Hematopoietic multipotent progenitor cell treated with erythropoietin and hydrocortisone succinate and interleukin-3 and kit ligand, for 4 days (in vitro differentiated cells): ENCODE measurements around the gene PACC1.

ENCODE experiments used
- DNase-seq: peaks from one replicate; pipeline ENCODE4 v3.0.0-alpha.2; 2015

The PACC1 gene

DNA sequence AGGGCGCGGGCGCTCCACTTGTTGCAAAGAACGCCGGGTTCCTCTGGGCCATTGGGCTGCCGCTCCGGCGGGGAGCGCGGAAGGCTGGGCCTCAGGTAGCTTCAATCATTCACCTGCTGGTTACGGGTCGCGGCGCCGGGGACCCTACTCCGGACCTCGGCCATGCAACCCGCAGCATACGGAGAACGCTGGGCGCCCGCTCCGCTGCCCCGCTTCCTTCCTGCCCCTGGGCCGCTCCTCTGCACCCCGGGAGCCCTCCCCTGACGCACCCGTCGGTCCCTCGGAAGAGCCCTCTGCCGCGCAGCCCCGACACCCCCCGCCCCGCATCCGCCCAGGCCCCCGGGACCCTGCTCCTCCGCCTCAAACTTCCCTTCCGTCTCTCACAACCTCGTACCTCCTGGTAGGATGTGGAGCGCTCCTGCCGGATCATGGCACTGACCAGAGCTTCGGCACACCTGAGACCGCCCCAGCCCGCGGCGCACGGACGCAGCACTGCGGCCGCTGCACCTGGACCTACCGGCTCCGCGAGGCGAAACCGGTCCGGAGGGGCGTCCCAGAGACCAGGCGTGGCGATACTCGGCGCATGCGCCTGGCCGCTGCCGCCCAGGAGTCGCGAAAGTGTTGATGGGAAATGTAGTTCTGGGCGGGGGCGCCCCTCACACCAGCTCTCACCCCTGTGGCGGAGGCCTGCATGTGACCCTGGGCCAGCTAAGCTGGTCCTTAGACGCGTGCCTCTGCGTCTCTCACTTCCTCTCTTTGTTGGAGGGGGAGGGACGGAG is at the start of gene PACC1:
Gene PACC1, minus strand, starts transcription at position 559 of the 779 bp plus-strand sequence. Its CDS starts 129 bp downstream, at position 430.
- DNase-seq, result peak; percentile 99

GRCh38 chr1:212463565-212464285 is 49.0 kb upstream of the PACC1 start:
- DNase-seq, result no peak

DNA sequence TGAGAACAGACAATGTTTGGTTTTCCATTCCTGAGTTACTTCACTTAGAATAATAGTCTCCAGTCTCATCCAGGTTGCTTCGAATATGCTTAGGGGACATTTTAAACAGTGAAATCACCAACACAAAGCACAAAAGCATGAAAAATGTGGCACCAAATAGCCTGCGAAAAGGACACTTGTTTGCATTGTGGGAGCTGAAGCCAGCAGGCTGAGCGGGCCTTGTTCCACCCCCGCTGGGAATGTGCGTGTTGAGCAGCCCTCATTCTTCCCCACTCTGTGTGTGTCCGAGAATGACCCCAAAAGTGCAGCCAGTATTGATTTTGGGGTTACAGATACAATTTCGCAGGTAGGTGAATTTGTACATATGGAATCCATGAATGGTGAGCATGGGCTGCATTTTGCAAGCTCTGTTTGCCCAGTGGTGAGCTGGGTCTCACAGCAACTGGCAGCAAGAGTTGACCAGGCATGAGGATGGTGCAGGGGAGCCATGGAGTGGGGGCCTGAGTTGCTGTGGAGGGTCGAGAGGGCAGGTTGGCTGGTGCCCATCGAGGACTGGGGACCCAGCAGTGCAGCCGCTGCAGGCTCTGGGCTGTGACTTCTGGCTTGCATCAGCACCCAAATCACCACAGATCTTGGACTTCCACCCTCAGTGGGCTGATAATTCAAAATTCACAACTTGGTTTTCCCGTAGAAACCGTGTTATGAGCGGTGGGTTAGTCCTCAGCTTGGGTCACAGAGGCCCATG is 47.4 kb upstream of the PACC1 start:
- DNase-seq, result no peak

GRCh38 chr1:212460376-212460775 is 45.7 kb upstream of the PACC1 start:
- no peak for DNase-seq

GRCh38 chr1:212459656-212460055 is 45.0 kb upstream of the PACC1 start:
- no peak for DNase-seq

- peak; percentile 54 for DNase-seq
These were observed 44.1 kb upstream of the PACC1 start for GRCh38 chr1:212458817-212459216.

DNA sequence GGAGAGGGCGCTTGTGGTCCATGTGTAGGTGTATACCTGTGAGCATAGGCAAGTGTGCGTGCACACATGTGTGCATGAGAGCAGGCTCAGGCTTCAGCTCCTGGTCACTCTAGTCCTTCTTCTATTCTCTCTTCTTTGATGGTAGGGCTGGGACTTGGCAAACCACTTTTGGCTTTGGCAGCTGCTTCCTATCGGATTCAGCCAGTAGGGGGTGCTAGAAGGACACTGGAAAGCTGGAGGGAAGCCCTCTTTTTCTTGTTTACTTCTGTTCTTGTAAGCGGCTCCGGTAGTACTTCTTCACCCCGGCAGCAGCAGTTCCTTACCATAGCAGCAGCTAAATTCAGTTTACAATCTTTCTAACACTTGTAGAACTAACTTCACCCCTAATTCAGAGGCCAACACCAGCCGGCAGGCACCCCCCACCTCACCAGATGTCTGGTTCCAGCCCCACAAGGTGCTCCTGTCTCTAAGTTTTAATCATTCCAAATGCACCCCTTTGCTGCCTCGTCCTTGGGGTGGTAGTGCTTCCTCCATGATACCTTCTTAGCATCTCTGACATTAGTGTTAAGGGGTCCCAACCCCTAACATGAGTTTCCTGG is 43.2 kb upstream of the PACC1 start:
- peak; percentile 84 for DNase-seq

DNA sequence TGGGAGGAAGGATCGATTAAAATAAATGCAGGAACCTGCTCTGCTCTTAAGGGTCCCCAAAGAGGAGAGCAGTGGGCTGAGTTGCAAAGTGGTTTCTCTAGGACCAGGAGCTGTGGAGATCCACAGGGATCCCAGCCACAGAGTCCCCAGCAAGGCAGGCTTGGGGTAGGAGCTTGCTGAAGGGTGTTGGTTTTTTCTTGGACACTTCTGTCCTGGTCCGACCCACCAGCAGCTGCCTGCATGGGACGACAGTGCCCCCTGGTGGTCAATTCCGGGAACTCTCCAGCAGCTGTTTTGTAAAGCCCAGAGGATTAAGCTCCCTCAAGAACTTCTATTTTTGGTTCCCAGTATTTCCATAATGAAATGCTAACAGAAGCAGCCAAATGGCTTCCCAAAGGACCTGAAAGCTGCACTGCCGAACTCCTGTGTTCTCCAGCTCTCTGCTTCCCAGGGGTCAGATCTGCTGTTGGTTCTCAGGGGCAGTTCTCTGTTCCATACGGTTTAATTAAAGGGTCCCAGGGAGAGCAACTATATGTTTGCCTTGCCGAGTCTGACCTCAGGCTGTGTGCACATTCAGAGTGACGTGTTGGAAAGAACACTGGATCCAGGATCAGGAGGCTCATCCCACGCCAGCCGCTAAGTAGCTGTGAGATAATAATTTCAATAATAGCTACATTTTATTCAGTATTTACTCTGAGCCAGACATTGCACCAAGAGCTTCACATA is 41.3 kb upstream of the PACC1 start:
- peak; percentile 90 for DNase-seq

DNA sequence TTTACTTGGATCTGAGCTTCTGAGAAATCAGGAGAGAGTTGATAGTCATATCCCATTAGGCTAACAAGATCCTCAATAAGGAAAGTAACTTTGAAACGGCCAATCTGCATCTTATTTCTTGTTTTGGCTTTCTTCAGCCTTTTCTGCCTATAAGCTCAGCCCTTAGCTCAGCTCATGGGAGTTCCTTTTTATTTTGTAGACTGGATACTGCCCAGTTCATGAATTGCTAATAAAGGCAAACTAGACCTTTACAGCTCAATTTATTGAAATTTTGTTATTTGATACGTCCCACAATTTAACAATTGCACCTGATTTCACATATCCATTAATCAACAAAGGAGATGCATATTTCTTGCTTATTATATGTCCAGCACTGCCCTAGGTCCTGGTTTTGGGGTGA is 40.7 kb upstream of the PACC1 start:
- no peak for DNase-seq

DNA sequence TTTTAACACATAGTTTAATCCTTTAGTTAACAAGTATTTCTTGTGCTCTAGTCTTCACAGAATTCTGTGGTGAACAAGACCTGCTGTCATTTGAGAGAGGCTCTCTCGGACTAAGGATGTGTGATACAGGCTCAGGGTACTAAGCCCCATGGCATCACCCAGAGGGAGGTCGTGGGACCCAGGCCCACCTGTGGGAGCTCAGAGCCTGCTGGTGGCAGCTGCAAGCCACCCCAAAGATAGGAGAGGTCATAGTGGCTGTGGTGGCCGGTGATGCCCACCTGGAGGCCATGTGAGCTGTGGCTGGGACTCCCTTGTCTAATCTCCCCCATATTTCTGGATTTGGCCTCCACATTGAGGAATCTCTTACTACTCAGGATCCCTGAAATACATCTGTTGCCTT is 40.1 kb upstream of the PACC1 start:
- no peak for DNase-seq

GRCh38 chr1:212453156-212453857 is 38.6 kb upstream of the PACC1 start:
- DNase-seq, result no peak

DNA sequence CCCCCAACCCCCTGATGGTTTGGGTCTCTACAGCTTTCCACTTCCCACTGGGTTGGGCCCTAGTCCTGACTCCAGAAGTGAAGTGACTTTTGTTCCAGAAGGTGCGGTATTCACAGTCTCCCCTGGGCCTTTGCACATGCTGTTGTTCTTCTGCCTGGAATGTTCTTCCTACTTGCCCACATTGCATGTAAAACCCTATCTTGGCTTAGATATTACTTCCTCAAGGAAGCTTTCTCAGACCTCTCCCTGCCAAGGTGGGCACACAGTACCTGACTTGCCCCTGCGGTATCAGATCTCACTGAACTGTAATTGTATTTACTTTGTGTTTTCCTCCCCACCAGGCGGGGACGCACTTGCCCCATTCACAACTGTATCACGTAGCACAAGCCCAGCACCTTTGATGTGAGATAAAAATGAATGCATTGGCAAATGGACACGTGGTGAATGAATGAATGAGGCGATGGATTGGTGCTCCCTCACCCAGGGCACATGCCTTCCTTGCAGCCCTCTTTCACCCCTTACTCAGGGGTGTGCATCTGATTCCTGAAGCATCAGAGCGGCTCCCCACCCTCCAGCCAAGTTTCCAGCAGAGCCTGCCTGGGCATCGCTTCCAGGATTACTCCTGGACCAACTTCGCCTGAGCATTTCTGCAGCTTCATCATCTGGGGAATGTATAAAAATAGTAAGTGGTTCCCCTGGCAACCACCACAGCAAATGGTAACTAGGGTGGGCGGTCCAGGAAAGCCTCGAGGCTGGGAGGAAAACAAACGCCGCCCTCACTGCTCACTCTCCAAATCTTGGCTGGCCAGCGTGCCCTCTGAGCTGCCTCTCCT is 37.9 kb upstream of the PACC1 start:
- DNase-seq, result peak; percentile 68

GRCh38 chr1:212451416-212452322 is 37.0 kb upstream of the PACC1 start:
- no peak for DNase-seq

GRCh38 chr1:212450331-212450881 is 35.7 kb upstream of the PACC1 start:
- DNase-seq, result no peak

DNA sequence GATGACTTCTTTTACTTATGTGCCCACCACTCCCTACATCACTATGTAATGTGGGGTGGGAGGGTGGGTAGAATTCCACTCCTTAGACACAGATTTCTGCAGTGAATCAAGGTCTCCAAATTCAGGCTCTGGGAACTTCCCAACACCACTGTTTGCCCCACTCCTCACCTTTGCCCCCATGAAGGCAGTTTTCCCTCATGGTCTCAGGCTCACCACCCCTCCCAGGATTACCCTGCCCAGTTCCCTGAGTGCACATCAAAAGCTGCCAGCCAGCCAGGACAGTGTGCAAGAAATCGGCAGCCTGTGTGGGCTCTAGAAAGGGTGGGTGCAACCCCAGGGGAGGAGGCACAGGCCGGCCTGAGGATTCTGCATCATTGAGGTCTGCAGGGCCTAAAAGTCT is 32.8 kb upstream of the PACC1 start:
- DNase-seq, result no peak

DNA sequence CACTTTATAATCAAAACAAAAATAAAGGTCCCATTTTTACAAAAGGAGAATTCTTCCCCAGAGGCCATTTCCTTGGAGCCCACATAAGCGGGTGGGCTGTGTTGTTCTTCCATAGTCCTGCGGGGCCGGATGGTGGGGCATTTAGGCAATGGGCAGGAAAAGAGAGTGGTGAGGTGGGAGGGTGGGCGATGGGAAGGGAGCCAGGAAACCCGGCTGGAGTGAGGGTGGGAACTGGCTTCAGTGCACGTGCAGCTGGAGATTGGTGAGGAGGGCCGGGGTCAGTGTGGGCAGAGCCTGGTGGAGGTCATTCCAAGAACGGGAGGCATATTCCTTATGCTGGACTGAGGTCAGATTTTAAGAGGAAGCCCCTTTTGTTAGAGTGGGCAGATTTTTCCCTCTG is 31.6 kb upstream of the PACC1 start:
- no peak for DNase-seq

DNA sequence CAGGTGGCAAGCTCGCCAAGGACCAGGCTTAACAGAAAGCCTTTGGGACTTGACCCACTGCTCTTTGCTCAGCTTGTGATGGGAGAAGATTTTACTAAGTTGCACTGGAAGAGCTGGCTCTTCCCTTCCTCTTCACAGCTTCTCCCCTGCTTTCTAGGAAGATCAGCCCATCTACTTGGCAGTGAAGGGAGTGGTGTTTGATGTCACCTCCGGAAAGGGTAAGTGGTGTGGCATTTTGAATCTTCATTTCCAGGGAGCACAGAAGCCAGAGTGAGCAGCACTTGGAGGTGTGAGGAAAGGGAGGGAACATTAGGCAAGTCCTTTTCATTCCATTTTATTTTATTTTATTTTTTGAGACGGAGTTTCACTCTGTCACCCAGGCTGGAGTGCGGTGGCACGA is 27.7 kb upstream of the PACC1 start:
- DNase-seq, result no peak

GRCh38 chr1:212440419-212440818 is 25.7 kb upstream of the PACC1 start:
- no peak for DNase-seq

DNA sequence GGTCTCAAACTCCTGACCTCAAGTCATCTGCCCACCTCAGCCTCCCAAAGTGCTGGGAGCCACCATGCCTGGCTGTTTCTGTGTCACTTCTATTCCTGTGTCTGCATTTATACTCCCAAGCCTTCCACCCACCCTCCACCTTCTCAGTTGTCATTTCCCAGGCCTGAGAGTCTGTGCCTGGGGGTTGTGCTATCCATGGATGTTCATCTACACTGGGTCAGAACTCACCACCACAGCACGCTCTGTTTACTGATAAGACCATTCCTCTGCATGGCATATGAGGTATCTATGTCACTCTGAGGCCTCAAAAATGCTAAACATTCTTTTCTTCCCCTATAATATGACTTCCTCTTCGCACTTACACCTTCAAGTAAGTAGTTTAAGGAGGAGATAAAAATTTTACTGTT is 24.1 kb upstream of the PACC1 start:
- DNase-seq, result peak; percentile 89
